Ectodermal cell (in vitro differentiated cells): ENCODE results near the gene B3GALT5.

Experiments used
- H3K27ac ChIP-seq: 2 replicates; pipeline ENCODE4 v1.7.0; 2013; ENCODE audit warnings: mild to moderate bottlenecking, low read depth, low read length; ENCODE audit not compliant: insufficient read depth, poor library complexity, severe bottlenecking
- H3K27me3 ChIP-seq: 2 replicates; pipeline ENCODE4 v1.7.0; 2013; ENCODE audit warnings: mild to moderate bottlenecking, low read length; ENCODE audit not compliant: insufficient read depth, control insufficient read depth, poor library complexity, severe bottlenecking
- H3K36me3 ChIP-seq: one replicate; pipeline ENCODE4 v1.7.0; 2013; ENCODE audit warnings: low read length; ENCODE audit not compliant: control insufficient read depth, insufficient read depth
- H3K4me1 ChIP-seq: one replicate; pipeline ENCODE4 v1.7.0; 2013; ENCODE audit warnings: low read length; ENCODE audit not compliant: control insufficient read depth, insufficient read depth
- H3K4me3 ChIP-seq: 2 replicates; pipeline ENCODE4 v1.7.0; 2013; ENCODE audit warnings: low read depth, low read length, control low read depth; ENCODE audit not compliant: insufficient read depth
- H3K9me3 ChIP-seq: 2 replicates; pipeline ENCODE4 v1.7.0; 2013; ENCODE audit warnings: mild to moderate bottlenecking, low read length, moderate library complexity; ENCODE audit not compliant: control insufficient read depth
- WGBS, 2 experiments: methylation state at CpG; one replicate each; pipeline ENCODE4 v1.1.7; 2013; ENCODE audit warnings: missing lambda C conversion rate in 2 of 2; 5-methylcytosine and 5-hydroxymethylcytosine counted together

B3GALT5 gene

DNA sequence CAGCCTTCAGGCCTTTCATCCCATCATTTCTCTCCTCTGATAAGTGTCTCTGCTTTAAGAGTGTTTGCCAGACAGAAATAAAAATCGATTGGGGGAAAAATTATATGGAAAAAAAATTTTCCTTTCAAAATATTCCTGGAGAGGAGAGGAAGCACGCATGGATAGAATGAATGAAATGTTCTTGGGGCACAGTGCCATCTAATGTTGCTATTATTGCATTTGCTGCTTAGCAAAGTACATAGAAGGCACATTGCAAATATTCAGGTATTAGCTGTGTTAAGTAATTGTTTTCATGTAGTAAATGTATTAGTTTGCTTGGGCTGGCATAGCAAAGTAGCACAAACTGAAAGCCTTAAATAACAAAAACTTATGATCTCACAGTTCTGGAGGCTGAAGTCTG is 18.1 kb downstream of the B3GALT5 start:
- Histone ChIP-seq H3K4me1 (no peaks in the 10 kb centered on the region), H3K27ac (no peak overlapping the region), H3K36me3 (no peaks in the 10 kb centered on the region), H3K27me3 (no peaks in the 10 kb centered on the region), H3K9me3 (no peaks in the 10 kb centered on the region), H3K4me3 (no peak overlapping the region)
- WGBS, 2 experiments, result 81 to 95% methylated on average over 2 of the region's 2 CpGs

DNA sequence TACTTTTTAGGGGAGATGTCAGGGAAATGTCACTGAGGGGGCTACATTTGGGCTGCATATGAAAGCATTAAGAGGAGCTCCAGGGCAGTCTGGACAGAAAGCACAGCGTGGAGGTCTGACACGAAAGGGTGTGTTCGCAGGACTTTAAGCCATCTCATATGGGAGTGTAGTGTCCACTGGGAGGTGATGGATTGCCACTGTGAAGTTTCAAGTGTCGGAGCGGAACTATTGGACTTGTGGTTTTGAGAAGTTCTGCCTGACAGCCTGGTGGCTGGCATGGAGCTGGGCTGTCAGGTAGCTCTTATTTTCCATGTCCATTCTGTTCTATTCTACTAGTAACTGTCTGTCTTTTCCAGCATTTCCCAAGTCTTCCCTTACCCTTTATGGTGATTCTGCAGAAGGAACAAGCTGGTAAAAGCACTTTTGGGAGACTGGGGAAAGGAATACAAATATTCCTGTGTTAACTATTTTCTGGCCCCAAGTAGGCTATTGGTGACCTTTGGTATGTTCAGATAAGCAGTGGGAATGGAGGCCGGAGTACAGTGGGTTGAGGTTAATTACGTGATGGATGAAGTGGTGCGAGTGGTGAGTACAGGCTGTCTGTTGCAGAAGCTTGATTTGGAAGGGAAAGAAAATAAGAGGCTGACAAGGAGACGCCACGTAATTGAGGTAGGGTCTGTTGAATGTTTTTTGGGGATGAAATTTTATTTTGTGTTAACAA is 19.3 kb downstream of the B3GALT5 start:
- 90 to 96% methylated on average over 10 of the region's 10 CpGs for WGBS, 2 experiments
- Histone ChIP-seq H3K36me3 (no peaks in the 10 kb centered on the region), H3K27me3 (no peaks in the 10 kb centered on the region), H3K9me3 (no peaks in the 10 kb centered on the region), H3K27ac (no peak overlapping the region), H3K4me1 (peaks cover 6% of the 10 kb centered on the region), H3K4me3 (no peak overlapping the region)

DNA sequence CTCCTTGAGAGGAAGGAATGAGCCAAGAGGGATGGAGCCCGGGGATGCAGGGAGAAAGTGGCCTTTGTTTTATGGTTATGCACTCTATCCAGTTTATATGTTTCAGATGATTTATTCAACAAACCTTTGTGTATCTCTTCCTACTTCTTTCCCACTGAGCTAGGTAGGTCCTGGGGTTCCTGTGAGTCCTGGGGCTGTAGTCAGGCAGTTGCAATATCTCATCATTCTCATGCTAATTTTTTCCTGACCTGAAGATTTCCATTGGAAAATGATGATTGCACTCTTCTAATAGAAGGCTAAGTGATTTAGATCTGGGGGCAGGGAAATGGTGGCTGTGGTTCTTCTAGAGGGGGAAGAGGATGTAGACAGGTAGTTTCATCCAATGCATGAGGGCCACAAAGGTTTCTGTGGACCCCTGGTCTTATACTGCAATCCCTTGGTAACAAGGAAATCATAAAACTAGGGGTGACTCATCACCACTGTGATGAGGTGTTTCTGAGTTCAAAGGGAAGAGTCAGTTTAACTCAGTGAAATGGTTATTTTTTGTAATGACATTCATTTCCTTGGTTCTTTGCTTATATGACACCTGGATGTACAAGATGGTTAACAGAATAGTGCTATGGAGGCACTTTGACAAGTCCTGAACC is 20.2 kb downstream of the B3GALT5 start:
- 89 to 100% methylated on average over 1 of the region's 1 CpG for WGBS, 2 experiments
- Histone ChIP-seq H3K27ac (no peak overlapping the region), H3K9me3 (no peaks in the 10 kb centered on the region), H3K36me3 (no peaks in the 10 kb centered on the region), H3K4me1 (peaks cover 15% of the 10 kb centered on the region), H3K4me3 (no peak overlapping the region), H3K27me3 (no peaks in the 10 kb centered on the region)

DNA sequence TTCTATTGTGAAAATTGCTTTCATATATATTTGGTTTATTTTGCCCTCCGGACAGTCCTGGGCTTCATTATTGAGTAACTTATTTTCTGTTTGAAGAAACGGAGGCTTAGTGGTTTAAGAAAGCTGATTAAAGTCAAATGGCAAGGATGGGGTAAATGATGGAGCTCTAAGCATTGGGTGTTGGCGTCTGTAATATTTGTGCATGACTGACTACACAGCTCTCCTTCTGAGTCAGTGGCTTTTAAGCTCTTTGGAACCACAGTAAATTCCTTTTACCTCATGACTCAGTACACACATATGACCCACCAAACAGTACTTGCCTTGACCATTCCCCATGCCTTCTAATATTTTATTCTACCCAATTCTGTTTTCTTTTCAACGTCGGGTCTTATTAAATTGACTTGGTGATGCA is 21.0 kb downstream of the B3GALT5 start:
- no peaks in the 10 kb centered on the region for H3K9me3 ChIP-seq
- H3K27ac ChIP-seq, result no peak overlapping the region
- H3K4me3 ChIP-seq, result no peak overlapping the region
- no peaks in the 10 kb centered on the region for H3K27me3 ChIP-seq
- H3K4me1 ChIP-seq, result peaks cover 20% of the 10 kb centered on the region
- H3K36me3 ChIP-seq, result no peaks in the 10 kb centered on the region
- WGBS, 2 experiments, result 89 to 93% methylated on average over 5 of the region's 5 CpGs

DNA sequence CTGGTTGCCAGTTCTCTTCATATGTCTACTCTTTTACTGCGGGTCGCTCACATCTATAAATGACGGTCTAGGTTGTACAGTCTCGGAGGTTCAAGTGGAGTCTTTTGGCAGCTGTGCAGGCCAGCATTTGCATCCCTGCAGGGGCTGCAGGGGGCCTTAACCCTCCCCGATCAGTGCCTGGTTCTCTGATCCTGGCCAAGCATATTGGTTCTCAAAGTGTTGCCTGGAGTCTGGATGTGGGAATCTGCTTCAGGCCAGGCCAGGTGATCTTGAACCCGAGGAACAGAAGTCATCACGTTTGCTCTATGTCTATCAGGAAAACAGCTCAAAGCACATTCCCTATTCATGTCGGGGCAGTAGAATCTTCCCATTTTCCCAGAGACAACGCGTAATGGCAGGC is 21.8 kb downstream of the B3GALT5 start:
- Histone ChIP-seq H3K9me3 (no peaks in the 10 kb centered on the region), H3K4me3 (no peak overlapping the region), H3K4me1 (peaks cover 22% of the 10 kb centered on the region), H3K27ac (no peak overlapping the region), H3K36me3 (no peaks in the 10 kb centered on the region), H3K27me3 (no peaks in the 10 kb centered on the region)
- 93 to 95% methylated on average over 10 of the region's 10 CpGs for WGBS, 2 experiments

DNA sequence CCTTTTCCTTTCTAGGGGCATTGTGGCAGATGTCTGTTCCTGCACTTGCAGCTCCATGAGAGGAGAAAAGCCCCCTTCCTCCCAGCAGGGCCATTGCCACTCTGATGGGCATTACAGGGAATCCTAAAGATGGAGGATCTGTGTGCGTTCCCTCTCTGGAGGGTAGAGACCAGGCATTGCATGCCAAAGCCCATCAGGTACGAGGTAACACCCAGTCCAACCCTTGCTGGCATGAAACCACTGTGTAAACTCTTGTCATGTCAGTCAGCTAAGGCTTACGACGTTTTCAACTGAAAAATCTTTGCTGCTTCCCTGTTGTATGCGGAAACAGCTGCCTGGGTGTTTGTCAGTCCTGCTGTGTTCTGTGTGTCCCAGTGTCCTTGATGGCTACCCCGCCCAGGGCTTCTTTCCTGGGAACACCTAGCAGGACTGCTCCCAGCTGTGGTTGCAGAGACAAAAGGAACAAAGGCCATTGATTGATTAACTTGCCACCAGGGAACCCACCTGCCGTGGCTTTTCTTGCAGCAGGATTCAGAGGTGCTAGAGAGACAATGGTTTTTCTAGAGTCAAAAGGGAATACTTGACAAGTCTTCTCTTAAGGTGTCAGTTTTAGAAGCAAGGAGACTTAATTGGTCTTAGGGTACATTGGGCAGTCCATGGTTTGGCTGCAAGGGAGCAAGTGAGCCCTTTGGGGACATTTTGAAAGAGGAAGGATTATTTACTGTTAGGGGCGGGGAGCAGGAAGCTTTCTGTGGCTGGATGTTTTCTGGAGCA is 24.6 kb downstream of the B3GALT5 start:
- Histone ChIP-seq H3K27ac (no peak overlapping the region), H3K9me3 (no peaks in the 10 kb centered on the region), H3K27me3 (no peaks in the 10 kb centered on the region), H3K4me3 (no peak overlapping the region), H3K4me1 (peaks cover 22% of the 10 kb centered on the region), H3K36me3 (no peaks in the 10 kb centered on the region)
- WGBS, 2 experiments, result 21 to 29% methylated on average over 8 of the region's 8 CpGs

DNA sequence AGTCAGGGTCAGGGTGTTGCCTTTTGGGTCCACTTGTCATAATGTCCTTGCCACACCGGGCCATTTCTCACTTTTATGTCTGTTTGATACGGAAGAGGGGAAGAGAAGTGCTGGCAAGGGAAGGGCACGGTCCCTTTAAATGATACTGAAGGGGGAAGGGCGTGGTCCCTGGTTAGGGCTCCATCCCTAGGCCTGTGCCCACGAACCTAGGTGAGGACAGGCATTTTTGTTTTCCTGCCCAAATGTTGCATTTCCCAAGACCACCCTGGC is 25.2 kb downstream of the B3GALT5 start:
- H3K27me3 ChIP-seq, result no peaks in the 10 kb centered on the region
- H3K4me3 ChIP-seq, result no peak overlapping the region
- peaks cover 22% of the 10 kb centered on the region for H3K4me1 ChIP-seq
- WGBS, 2 experiments, result 73 to 79% methylated on average over 5 of the region's 5 CpGs
- H3K27ac ChIP-seq, result no peak overlapping the region
- no peaks in the 10 kb centered on the region for H3K36me3 ChIP-seq
- H3K9me3 ChIP-seq, result no peaks in the 10 kb centered on the region

DNA sequence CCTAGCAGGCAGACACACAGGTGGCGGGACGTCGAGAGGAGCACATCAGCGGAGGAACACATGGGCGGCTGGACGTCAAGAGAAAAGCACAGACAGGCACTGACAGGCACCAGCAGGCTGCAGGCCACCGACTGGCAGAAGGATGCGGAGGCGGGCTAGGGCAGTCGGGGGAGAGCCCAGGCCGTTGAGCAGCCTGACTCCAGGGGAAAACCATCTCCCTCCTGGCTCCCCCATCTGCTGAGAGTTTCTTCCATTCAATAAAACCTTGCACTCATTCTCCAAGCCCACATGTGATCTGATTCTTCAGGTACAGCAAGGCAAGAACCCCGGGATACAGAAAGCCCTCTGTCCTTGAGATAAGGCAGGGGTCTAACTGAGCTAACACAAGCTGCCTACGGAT is 25.5 kb downstream of the B3GALT5 start:
- 58 to 67% methylated on average over 13 of the region's 13 CpGs for WGBS, 2 experiments
- H3K4me1 ChIP-seq, result peaks cover 22% of the 10 kb centered on the region
- no peaks in the 10 kb centered on the region for H3K27me3 ChIP-seq
- no peak overlapping the region for H3K4me3 ChIP-seq
- no peaks in the 10 kb centered on the region for H3K9me3 ChIP-seq
- H3K27ac ChIP-seq, result no peak overlapping the region
- H3K36me3 ChIP-seq, result no peaks in the 10 kb centered on the region

DNA sequence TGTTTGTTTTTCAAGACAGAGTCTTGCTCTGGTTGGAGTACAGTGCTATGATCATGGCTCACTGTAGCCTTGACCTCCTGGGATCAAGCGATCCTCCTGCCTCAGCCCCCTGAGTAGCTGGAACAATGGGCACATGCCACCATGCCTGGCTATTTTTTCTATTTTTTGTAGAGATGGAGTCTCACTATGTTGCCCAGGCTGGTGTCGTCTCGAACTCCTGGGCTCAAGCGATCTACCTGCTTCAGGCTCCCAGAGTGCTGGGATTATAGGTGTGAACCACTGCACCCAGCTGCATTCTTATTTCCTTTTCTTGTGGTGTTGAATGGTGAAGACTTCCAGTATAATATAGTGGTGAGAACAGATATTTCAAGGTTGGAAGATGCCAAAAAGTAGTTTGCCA is 28.0 kb downstream of the B3GALT5 start:
- Histone ChIP-seq H3K9me3 (no peaks in the 10 kb centered on the region), H3K27ac (no peak overlapping the region)
- WGBS, 2 experiments, result 87 to 93% methylated on average over 4 of the region's 4 CpGs

DNA sequence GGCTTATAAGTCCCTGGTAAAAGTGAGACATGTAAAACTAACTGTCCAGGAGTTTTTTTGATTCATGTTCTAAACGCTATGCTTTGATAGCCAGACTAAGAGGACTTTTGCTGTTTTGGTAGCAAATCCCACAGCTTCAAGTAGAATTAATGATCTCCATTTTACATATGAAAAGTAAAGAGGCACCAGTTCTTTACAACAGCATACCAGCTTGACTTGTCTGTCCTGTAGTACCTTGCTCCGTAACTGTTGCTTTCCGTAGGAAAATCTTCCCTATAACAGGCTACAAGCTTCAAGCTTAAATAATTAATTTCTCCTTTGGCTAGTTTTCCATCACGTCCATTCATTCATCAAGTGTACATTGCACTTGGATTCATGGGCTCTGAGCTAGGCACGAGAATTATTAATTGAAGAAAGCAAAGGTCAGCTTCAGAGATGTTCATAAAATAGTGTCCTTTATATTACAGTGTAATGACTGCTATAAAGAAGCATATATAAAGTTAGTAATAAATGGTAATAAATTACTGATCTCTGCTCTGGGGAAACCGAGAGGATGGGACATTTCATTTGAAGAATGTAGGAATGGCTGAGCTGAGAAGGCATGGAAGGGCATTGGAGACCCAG is 29.2 kb downstream of the B3GALT5 start:
- Histone ChIP-seq H3K27ac (no peak overlapping the region), H3K4me3 (no peak overlapping the region), H3K4me1 (peaks cover 35% of the 10 kb centered on the region), H3K27me3 (no peaks in the 10 kb centered on the region), H3K9me3 (no peaks in the 10 kb centered on the region), H3K36me3 (no peaks in the 10 kb centered on the region)
- WGBS, 2 experiments, result 56 to 63% methylated on average over 6 of the region's 6 CpGs

More for the DNA sequence above, 28.0 kb downstream of the B3GALT5 start:
- Histone ChIP-seq H3K4me3 (no peak overlapping the region), H3K36me3 (no peaks in the 10 kb centered on the region), H3K4me1 (peaks cover 41% of the 10 kb centered on the region), H3K27me3 (no peaks in the 10 kb centered on the region)
